Measurements from ENCODE around the gene IQSEC3.

DNA sequence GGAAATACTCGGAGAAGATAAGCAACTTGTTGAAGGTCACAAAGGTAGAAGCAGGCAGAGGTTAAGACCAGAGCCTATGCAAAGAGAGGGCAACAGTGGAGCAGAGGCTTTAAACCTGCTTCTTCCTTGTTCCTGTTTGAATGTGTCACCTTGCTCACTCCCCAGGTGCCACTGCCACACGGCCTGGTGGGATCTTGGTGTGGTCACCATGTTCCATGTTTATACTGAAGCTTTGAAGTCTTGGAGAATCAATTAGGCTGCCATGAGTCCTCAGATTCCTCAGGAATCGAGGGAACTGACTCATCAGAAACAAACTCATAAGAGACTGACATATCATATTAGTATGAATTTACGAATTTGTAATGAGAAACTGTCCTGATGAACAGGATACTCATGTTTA lies 46.8 kb downstream of the IQSEC3 start:
- TF ChIP-seq POLR2AphosphoS5 (IDR thresholded peaks at IDR 0.05; ENCODE audit: low read depth, low read length), result no peak
- TF ChIP-seq, protein P1, sequence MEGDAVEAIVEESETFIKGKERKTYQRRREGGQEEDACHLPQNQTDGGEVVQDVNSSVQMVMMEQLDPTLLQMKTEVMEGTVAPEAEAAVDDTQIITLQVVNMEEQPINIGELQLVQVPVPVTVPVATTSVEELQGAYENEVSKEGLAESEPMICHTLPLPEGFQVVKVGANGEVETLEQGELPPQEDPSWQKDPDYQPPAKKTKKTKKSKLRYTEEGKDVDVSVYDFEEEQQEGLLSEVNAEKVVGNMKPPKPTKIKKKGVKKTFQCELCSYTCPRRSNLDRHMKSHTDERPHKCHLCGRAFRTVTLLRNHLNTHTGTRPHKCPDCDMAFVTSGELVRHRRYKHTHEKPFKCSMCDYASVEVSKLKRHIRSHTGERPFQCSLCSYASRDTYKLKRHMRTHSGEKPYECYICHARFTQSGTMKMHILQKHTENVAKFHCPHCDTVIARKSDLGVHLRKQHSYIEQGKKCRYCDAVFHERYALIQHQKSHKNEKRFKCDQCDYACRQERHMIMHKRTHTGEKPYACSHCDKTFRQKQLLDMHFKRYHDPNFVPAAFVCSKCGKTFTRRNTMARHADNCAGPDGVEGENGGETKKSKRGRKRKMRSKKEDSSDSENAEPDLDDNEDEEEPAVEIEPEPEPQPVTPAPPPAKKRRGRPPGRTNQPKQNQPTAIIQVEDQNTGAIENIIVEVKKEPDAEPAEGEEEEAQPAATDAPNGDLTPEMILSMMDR (IDR thresholded peaks at IDR 0.05), result no peak
- TF ChIP-seq, protein P2, sequence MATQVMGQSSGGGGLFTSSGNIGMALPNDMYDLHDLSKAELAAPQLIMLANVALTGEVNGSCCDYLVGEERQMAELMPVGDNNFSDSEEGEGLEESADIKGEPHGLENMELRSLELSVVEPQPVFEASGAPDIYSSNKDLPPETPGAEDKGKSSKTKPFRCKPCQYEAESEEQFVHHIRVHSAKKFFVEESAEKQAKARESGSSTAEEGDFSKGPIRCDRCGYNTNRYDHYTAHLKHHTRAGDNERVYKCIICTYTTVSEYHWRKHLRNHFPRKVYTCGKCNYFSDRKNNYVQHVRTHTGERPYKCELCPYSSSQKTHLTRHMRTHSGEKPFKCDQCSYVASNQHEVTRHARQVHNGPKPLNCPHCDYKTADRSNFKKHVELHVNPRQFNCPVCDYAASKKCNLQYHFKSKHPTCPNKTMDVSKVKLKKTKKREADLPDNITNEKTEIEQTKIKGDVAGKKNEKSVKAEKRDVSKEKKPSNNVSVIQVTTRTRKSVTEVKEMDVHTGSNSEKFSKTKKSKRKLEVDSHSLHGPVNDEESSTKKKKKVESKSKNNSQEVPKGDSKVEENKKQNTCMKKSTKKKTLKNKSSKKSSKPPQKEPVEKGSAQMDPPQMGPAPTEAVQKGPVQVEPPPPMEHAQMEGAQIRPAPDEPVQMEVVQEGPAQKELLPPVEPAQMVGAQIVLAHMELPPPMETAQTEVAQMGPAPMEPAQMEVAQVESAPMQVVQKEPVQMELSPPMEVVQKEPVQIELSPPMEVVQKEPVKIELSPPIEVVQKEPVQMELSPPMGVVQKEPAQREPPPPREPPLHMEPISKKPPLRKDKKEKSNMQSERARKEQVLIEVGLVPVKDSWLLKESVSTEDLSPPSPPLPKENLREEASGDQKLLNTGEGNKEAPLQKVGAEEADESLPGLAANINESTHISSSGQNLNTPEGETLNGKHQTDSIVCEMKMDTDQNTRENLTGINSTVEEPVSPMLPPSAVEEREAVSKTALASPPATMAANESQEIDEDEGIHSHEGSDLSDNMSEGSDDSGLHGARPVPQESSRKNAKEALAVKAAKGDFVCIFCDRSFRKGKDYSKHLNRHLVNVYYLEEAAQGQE (IDR thresholded peaks at IDR 0.05; ENCODE audit: insufficient read depth in 1 of 2, low read depth in 2 of 2, low read length in 1 of 2), result no peak
